RCC 7860 (cell line): ENCODE results near the gene LCT.
"Not testable (repeated sequence)": the region's sequence is repeated elsewhere in the genome, so short reads cannot be mapped to it uniquely, and the experiment has no call there.

Experiments
- DNase-seq: peaks from one replicate; pipeline ENCODE4 v3.0.0-alpha.2; 2015; ENCODE audit warnings: low spot score
- FAIRE-seq: peaks from 2 replicates; lab custom pipeline; 2012; peaks lifted over from hg19 to GRCh38; lab: Jason Lieb, UNC

The LCT gene

DNA sequence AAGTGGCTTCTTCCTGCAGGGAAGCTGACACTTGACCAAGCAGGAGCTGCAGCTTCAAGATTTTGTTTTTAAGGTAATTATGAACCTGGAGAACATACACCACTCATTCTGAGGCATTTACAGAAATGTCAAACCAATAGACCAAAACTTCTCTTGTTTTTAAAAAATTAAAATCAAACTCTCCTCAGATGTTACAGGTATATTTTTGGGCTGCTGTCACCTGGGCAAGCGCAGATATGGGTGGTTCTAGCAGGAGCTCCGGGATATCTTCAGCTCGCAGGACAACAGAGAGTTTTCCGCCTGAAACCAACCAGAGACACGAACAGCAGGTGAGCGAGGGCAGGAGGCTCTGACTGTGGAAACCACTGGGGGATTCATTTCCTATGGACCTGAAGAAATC is 4.1 kb downstream of the LCT start:
- FAIRE-seq, result no peak

DNA sequence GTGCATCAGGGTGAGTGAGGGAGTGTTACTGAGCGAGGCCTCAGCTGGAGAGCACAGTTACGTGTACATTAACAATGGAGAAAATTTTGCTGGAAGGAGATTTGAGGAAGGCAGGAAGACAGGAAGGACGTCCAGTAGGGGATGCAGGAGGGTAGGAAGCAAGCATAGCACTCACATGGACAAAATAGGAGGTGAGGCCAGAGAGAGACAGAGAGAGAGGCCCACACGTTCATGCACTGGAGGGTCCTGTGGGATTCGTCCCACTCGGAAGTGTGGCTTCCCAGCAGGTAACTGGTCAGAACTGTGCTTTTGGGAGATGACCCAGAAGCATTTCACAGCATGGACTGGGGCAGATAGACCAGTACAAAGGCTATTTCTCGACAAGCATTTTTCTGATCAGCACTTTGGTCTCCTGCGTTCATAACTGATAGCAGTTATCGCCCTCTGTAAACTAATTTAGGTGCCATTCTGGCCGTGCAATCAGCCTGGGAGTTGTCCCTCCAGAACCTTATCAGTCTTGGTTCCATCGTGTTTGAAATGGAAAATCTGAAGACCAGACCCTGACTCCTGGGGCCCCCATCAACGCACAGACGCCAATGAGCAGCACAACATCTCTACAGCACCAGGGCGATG is 5.7 kb downstream of the LCT start:
- DNase-seq, result no peak
- no peak for FAIRE-seq

More for the DNA sequence above, 4.1 kb downstream of the LCT start:
- DNase-seq, result no peak

DNA sequence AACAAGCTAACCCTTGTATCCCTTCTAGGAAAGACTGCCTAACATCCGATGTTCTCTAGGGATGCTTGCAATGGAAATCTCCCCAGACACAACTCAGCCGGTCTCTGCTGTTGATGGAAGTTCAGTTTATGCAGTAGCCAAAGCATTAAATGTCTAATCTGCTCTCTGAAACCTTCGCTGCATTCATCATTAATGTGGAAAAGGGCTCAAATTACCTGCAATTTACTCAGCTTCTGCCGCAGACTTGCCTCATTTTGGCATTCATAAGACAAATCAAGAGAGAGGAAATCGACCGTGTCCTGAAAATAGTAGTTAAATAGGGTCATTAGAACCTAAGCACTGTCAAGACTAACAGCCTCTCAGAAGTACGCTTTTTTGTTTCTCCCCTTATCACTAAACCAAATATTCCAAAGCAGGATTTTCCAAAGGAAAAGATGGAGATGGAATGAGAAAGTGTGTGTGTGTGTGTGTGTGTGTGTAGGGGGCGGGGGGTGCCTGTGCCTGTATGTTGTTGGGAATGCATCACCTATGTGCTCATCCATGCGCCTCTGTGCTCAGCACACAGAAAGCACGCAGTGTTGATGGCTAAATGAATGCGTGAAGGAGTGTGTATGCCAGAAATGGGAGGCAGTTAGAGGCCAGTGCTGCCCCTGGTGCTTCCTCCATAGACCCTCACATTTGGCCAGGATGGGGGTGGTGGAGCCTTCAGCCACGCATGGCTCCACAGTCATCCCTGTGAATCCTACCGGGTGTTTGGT is 7.4 kb downstream of the LCT start:
- DNase-seq (no peak), FAIRE-seq (no peak)

DNA sequence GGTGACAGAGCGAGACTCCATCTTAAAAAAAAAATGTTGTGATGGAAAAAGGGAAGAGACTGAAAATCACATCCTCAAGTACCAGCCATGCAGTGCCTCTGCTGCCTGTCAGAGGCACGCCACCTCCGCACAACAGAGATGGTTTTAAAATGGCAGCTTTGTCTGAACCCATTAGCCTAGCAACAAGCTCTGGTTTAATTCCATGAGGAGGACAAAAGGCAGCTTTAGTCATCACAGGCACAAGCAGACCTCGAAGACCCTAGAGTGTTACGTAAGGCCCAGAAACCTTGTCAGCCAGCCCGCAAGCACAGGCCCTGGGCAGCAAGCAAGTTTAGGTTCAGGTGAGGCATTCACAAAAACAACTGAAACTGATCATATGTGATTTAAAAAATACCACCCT is 10.4 kb downstream of the LCT start:
- no peak for FAIRE-seq
- no peak for DNase-seq

DNA sequence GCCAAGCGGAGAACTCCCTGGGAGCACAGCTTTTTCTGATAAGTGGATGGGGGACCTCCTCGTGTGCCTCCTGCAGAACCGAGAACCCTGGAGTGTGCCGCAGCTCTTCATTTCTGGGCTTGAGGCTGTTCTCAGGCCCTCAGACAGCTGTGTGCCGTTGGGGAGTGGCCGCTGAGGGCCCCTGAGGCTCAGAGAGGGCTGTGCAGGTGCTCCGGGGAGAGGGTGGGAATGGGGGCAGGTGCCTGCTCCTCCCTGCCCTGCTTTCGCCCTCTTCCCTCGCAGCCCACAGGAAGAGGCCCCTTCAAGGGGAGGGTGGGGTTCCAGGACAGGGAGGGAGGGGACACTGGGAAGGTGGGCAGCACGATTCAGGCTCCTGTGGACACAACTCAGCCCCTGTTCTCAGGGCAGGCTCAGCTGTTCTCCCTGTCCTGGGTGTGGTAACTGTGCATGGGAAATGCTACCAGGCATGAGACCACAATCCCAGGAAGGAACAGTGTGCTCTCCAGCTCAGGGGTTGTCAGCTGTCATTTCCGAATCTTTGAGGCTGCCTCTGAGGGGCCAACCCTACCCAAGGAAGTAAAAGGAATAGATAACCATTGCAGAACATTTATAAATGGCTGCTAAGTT is 11.3 kb downstream of the LCT start:
- DNase-seq (no peak), FAIRE-seq (no peak)

DNA sequence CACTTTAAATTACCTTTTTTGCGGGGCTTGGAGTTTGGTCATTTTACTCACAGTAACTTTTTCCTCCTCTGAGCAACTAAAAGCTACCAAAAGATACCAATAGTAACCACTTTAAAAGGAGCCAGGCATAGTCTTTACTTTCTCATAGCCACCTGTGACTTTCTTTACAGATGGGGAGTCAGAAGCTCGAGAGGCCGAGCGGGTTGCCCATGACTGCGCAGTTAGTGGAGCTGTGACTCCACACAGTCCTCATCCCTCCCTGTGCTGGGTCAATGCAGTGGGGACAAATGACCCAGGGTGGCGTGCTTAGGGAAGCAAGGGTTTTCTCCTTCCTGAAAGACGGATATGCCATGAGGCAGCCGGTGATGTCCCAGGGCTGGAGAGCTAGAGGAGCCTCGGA is 11.9 kb downstream of the LCT start:
- FAIRE-seq, result no peak
- no peak for DNase-seq

DNA sequence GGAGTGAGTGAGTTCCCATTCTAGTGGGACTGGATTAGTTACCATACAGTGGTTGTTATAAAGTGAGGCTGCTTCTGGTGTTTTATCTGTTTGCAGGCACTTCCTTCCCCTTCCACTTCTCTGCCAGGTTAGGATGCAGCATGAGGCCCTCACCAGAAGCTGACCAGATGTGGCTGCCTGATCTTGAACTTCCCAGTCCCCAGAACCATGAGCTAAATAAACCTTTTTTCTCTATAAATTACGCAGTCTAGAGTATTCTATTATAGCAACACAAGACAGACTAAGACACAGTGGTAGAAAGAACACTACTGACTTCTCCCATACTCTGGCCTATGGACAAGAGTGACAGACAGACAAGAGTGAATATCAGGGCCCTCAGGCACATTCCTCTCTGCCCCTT is 14.1 kb downstream of the LCT start:
- DNase-seq (no peak), FAIRE-seq (no peak)

DNA sequence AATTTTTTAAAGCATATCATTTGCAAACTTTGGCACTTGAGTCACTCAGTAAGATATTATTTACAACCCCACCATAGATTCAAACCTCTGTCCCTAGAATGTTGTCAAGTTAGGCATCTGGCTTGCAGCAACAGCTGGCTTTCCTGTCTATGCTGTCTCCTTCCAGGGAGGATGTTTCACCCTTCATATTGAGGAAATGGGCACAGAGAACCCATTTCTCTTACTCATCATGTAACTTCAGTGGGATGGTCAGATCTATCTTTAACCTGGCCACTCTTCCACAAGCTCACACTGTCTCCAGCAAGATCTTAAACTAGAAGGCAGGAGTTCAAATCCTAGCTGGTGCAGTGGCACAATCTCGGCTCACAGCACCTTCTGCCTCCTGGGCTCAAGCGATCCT is 15.8 kb downstream of the LCT start:
- no peak for DNase-seq
- no peak for FAIRE-seq

DNA sequence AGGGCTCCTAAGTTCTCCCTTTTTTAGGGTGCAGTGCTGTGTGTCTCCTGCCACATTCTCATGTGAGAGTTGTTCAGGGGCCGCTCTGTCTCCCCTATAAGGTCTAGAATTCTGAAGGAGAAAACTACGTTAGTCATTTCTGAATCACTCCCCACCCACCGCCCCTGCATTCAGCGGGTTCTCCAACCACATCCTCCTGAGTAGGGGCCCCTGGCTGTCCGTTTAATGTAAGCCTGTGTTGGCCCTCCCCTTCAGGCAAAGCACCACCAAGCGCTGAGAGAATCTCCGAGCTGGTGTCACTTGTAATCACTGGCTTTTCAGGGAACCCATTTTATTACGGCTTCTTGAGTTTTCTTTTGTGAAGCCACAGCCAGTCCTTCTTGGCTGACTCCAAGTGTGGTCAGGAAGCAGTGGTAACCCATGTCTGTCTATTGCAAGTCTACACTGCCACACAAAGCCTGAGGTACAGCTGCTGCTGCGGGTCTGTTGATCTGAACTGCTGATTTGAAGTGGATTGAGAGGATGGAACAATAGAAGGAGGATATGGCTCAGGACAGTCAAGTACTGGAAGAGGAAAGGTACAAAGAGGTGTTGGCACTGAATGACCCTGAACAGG is 16.9 kb downstream of the LCT start:
- FAIRE-seq (no peak), DNase-seq (peak; percentile 56)

DNA sequence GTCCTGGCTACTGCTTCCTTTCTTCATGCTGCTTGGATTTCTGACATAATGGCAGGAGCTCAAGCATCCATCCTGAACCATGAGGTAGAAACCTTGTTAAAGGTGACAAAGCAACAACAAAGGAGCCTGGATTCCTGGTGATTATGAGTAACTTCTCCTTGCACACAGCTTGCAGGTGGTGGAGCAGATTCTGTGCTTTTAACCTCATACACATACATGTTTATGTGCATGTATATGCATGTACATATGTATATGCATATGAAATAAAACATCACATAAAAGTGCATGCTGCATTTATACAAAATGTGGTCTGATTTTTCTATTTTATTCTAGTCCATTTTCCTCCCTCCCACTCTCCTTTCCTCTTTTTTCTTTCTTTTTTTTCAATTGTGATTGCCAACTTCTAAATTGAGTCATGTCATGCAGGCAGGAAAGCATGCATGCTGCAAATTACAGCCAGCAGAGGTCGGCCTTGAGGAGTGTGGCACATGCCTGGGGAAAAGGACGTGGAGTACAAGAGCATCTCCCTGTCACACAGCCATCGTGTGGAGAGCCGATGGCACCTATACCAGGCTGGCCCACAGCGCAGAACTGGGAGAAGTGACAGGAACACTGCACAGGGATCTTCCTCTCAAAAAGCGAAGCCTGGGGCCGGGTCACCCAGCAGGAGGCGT is 17.9 kb downstream of the LCT start:
- peak; percentile 21 for DNase-seq
- no peak for FAIRE-seq

DNA sequence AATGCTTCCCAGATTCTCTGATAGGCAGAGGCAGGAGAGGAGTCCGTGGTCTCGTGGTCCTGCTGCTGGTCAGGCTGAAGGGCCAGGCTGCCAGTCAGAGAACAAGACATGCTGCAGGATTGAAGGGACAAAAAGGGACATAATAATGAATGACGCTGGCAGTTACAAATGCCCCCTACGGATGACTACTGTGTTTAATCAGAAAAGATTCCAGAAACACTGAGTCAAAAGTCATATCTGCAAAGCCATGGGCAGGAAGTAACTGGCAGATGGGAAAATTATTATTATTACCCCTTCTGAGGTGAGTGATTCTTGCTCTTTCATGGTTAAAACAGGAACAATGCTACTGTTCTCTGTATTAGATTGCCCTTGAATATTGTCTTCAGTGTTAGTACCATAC is 19.0 kb downstream of the LCT start:
- FAIRE-seq (no peak), DNase-seq (peak; percentile 70)

DNA sequence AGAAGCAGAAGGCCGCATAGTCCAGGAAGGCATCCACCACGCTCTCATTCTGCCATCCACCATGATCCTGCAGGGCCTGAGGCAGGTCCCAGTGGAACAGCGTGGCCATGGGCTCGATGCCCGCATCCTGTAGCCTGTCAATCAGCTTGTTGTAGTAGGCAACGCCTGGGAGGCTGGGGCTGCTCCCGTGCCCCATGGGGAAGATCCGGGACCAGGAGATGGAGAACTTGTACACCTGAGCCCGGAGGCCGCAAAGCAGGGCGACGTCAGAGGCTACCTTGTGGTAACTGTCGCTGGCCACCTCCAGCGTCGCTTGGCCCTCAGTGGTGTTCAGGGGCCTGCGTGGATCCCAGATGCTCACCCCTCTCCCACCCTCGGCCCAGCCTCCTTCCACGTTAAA is 19.5 kb downstream of the LCT start:
- FAIRE-seq (no peak), DNase-seq (no peak)

DNA sequence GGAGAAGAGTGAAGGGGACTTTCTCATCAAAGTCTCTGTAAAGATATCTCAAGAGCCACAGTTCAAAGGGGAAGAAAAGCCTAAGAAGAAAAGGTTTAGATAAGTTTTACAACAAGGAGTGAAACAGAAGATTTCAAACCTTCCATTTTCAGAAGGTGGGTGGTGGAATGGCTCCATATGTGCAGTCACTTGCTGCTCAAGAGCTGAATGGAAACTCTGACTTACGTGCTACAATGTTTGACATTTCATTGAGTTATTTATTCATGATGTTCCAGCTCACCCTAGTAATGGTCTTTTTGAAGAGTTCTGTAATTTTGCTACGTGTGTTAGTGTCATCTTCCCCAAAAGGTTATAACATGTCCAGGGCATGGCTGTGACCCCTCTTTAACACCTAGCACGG is 21.7 kb downstream of the LCT start:
- DNase-seq, result no peak
- FAIRE-seq, result no peak

DNA sequence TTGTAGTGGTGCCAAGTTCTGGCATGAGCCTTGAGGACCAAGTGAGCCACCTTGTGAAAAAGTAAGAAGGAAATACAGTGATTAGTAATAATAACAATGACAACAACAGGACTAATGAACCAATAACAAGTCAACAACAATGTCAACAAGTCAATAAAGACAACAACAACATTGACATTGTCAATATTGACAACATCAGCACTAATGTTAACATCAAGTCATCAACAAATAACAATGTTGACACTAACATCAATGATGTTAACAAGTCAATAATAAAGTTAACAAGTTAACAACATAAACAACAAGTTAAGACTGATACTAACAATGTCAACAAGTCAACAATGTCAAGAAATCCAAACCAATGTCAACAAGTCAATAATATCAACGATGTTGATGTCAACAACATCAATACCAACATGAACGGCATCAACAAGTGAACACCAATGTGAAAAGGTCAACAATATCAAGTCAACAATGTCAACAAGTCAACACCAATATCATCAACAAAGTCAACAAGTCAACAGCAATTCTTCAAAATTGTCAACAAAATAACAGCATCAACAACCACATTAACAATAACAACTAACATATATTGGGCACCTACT is 24.0 kb downstream of the LCT start:
- DNase-seq (no peak), FAIRE-seq (no peak)

DNA sequence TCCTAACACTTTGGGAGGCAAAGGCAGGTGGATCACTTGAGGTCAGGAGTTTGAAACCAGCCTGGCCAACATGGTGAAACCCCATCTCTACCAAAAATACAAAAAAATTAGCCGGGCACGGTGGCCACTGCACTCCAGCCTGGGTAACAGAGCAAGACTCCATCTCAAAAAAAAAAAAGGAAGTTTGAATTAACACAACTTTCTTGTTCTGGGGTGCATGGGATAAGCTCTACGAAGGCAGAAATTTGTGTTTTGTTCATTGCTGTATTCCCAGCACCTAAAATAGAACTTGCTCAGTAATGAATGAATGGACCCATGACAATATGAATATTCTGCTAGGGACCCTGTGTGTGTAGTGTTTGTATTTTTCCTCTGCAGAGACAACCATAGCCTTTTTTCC is 29.1 kb downstream of the LCT start:
- not testable (repeated sequence) for FAIRE-seq, DNase-seq

DNA sequence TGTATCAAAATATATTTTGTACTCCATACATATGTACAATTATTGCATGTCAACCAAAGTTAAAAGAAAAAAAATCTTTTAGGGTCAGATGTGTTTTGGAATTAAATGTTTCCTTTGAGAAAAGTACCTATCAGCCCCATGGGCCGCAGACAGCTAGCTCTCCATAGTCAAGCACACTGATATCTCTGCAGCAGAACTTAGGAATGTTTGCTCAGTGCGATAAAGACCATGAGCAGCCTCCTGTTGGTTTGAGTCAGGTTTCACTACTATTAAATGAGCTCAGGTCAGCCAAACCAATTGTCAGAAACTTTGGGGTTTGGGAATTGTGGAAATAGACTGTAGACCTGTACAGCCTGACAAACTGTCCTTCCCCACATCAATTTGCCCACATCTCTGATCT is 33.7 kb downstream of the LCT start:
- DNase-seq, result no peak
- no peak for FAIRE-seq

DNA sequence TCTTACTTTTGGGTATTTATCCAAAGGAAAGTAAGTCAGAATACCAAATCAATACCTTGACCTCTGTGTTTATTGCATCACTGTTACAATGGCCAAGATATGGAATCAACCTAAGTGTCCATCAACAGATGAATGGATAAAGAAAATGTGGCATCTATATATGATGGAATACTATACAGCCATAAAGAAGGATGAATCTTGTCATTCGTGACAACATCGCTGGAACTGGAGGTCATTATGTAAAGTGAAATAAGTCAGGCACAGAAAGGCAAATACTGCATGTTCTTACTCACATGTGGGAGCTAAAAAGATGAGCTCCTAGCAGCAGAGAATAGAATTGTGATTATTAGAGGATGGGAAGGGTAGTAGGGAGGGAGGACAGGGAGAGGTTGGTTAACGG is 34.6 kb downstream of the LCT start:
- DNase-seq (no peak), FAIRE-seq (no peak)

DNA sequence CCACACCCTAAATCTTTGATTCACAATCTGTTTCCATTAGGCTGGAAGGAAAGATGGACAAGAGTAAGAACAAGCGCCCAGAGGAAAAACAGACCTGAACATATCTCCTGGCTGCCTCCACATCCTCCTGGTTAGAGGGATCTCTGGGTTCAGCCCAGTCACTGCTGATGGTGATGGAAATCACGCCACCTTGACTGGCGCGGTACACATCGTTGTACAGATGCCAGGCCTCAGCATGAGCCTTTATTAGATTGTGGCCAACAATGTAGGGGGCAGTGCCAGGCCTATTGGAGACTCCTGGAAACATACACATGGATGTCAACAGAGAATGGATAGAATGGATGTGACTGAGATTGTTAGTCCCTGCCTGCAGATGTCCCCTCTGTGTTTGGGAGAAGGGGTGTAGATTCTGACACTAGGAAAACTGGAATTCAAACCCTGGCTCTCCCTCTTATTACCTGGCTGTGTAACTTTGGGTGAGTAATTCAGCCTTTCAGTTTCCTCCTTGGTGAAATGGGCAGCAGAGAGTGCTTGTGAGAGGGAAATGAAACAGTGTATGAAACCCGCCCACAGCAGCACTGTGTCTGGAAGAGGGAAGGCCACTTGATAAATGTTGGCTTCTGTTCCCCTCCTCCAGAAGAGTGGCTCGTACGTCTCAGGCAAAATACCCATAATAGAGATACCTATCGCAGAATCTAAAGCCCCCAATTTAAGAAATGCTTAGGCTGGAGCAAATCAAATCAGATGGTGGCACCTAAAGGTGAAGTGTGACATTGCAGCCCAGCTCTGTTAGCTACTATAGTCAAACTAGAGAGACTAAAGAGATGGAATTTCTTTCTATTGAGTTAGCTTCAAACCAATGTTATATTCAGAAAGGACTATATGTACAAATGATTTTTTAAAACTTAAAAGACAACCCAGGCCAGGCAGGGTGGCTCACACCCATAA is 36.2 kb downstream of the LCT start:
- DNase-seq, result no peak
- FAIRE-seq, result no peak

DNA sequence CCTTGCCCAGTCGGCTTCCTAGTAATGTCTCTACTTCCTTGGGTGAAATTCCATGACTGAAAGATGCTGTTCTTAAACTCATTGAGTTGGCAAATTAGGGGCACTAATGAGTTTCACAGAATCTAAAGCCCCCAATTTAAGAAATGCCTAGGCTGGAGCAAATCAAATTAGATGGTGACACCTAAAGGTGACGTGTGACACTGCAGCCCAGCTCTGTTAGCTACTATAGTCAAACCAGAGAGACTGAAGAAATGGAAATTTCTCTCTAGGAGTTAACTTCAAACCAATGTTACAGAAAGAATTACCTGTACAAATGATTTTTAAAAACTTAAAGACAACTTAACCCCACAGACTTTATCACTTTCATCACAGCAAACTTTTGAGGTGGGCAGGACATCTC is 37.2 kb downstream of the LCT start:
- FAIRE-seq (no peak), DNase-seq (no peak)

DNA sequence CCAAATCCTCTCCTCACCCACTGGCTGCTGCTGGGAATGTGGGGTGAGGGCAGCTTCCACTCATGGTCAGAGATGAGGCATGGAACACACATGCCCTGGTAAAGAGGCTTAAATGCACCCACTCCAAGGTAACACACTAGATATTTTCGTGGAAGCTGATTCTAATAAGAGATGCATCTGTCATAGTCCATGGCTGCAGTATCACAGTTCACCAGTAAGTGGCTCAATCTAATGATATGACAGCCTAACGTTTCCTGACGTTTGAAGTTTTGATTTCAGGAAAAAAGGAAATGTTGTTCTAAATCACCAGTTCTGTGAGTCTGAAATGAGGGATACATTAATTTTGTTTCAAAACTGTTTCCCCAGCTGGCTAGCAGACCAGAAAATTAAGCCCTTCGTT is 38.2 kb downstream of the LCT start:
- DNase-seq, result no peak
- FAIRE-seq, result no peak
